ENCODE results near the gene ATAD2B.

Gene ATAD2B

GRCh38 chr2:23813438-23813837 is 113.5 kb downstream of the ATAD2B start:
- Histone ChIP-seq H3K4ac (ENCODE audit: low read length) (no peak overlapping the region), H3K4me2 (ENCODE audit: insufficient read depth, low read length, poor library complexity, severe bottlenecking) (no peak overlapping the region), H2AFZ (ENCODE audit: low read length) (no peak overlapping the region), H4K8ac (ENCODE audit: low read depth, low read length) (no peak overlapping the region), H3K14ac (ENCODE audit: low read length) (no peak overlapping the region), H2BK12ac (ENCODE audit: low read length) (no peak overlapping the region), H3K27ac (replicated peaks; ENCODE audit: low read length) (no peak overlapping the region), H2AK5ac (ENCODE audit: low read depth, low read length) (no peak overlapping the region), H4K91ac (ENCODE audit: low read depth, low read length, poor library complexity) (no peak overlapping the region), H3K27me3 (ENCODE audit: control insufficient read depth in 3 of 3, insufficient read depth in 3 of 3, low read depth in 1 of 3, low read length in 3 of 3) (no peaks in the 10 kb centered on the region), H2BK5ac (ENCODE audit: low read length) (no peak overlapping the region), H3K23ac (ENCODE audit: low read depth, low read length, poor library complexity) (no peak overlapping the region), H3K4me3 (ENCODE audit: low read length in 2 of 2) (no peak overlapping the region), H3K79me1 (ENCODE audit: low read depth, low read length) (no peaks in the 10 kb centered on the region), H3K9ac (ENCODE audit: low read depth, low read length, poor library complexity) (no peak overlapping the region), H3K4me1 (ENCODE audit: control insufficient read depth in 2 of 2, insufficient read depth in 1 of 2, low read depth in 1 of 2, low read length in 2 of 2) (peaks cover 0 to 2% of the 10 kb centered on the region in 2 donors), H3K36me3 (replicated peaks in 1 of 2; ENCODE audit: control insufficient read depth in 2 of 2, insufficient read depth in 2 of 2, low read length in 2 of 2) (peaks cover 0 to 54% of the 10 kb centered on the region in 2 donors), H3K9me3 (replicated peaks in 1 of 2; ENCODE audit: control insufficient read depth in 2 of 2, insufficient read depth in 1 of 2, low read depth in 1 of 2, low read length in 2 of 2) (no peaks in the 10 kb centered on the region), H2BK15ac (ENCODE audit: low read length) (no peak overlapping the region), H2BK120ac (ENCODE audit: low read depth, low read length) (no peak overlapping the region), H3K18ac (ENCODE audit: low read length) (no peak overlapping the region)
- DNase-seq (ENCODE audit: low spot score), result no peak
- WGBS, 2 donors (ENCODE audit: extremely low coverage in 2 of 2, insufficient read length in 2 of 2, insufficient replicate concordance in 1 of 2), result no CpG with 5 or more reads among the region's 2 CpGs

- H3K9ac ChIP-seq (ENCODE audit: low read depth, low read length, poor library complexity), result no peak overlapping the region
- H3K14ac ChIP-seq (ENCODE audit: low read length), result no peak overlapping the region
- no peaks in the 10 kb centered on the region for H3K79me1 ChIP-seq (ENCODE audit: low read depth, low read length)
- no peak overlapping the region for H2BK5ac ChIP-seq (ENCODE audit: low read length)
- H3K4me2 ChIP-seq (ENCODE audit: insufficient read depth, low read length, poor library complexity, severe bottlenecking), result no peak overlapping the region
- H3K36me3 ChIP-seq (replicated peaks in 1 of 2; ENCODE audit: control insufficient read depth in 2 of 2, insufficient read depth in 2 of 2, low read length in 2 of 2), result peaks cover 0 to 43% of the 10 kb centered on the region in 2 donors
- no peak overlapping the region for H3K18ac ChIP-seq (ENCODE audit: low read length)
- H2BK120ac ChIP-seq (ENCODE audit: low read depth, low read length), result no peak overlapping the region
- no peaks in the 10 kb centered on the region for H3K9me3 ChIP-seq (replicated peaks in 1 of 2; ENCODE audit: control insufficient read depth in 2 of 2, insufficient read depth in 1 of 2, low read depth in 1 of 2, low read length in 2 of 2)
- H3K4me3 ChIP-seq (ENCODE audit: low read length in 2 of 2), result no peak overlapping the region
- H2AK5ac ChIP-seq (ENCODE audit: low read depth, low read length), result no peak overlapping the region
- H4K8ac ChIP-seq (ENCODE audit: low read depth, low read length), result no peak overlapping the region
- H2BK15ac ChIP-seq (ENCODE audit: low read length), result no peak overlapping the region
- peaks cover 0 to 2% of the 10 kb centered on the region in 2 donors for H3K4me1 ChIP-seq (ENCODE audit: control insufficient read depth in 2 of 2, insufficient read depth in 1 of 2, low read depth in 1 of 2, low read length in 2 of 2)
- H2BK12ac ChIP-seq (ENCODE audit: low read length), result no peak overlapping the region
- no peak overlapping the region for H4K91ac ChIP-seq (ENCODE audit: low read depth, low read length, poor library complexity)
- H3K27me3 ChIP-seq (ENCODE audit: control insufficient read depth in 3 of 3, insufficient read depth in 3 of 3, low read depth in 1 of 3, low read length in 3 of 3), result no peaks in the 10 kb centered on the region
- no CpG with 5 or more reads among the region's 1 CpG for WGBS, 2 donors (ENCODE audit: extremely low coverage in 2 of 2, insufficient read length in 2 of 2, insufficient replicate concordance in 1 of 2)
- no peak overlapping the region for H3K27ac ChIP-seq (replicated peaks; ENCODE audit: low read length)
- H2AFZ ChIP-seq (ENCODE audit: low read length), result no peak overlapping the region
- H3K23ac ChIP-seq (ENCODE audit: low read depth, low read length, poor library complexity), result no peak overlapping the region
- DNase-seq (ENCODE audit: low spot score), result no peak
- no peak overlapping the region for H3K4ac ChIP-seq (ENCODE audit: low read length)
These were observed 117.8 kb downstream of the ATAD2B start for GRCh38 chr2:23809150-23809549.

GRCh38 chr2:23806665-23807249 is 120.2 kb downstream of the ATAD2B start:
- Histone ChIP-seq H2AFZ (ENCODE audit: low read length) (no peak overlapping the region), H3K4me1 (ENCODE audit: control insufficient read depth in 2 of 2, insufficient read depth in 1 of 2, low read depth in 1 of 2, low read length in 2 of 2) (peaks cover 0 to 2% of the 10 kb centered on the region in 2 donors), H3K27me3 (ENCODE audit: control insufficient read depth in 3 of 3, insufficient read depth in 3 of 3, low read depth in 1 of 3, low read length in 3 of 3) (no peaks in the 10 kb centered on the region), H3K36me3 (replicated peaks in 1 of 2; ENCODE audit: control insufficient read depth in 2 of 2, insufficient read depth in 2 of 2, low read length in 2 of 2) (peaks cover 0 to 41% of the 10 kb centered on the region in 2 donors), H2BK15ac (ENCODE audit: low read length) (no peak overlapping the region), H2AK5ac (ENCODE audit: low read depth, low read length) (no peak overlapping the region), H3K9me3 (replicated peaks in 1 of 2; ENCODE audit: control insufficient read depth in 2 of 2, insufficient read depth in 1 of 2, low read depth in 1 of 2, low read length in 2 of 2) (no peaks in the 10 kb centered on the region), H4K8ac (ENCODE audit: low read depth, low read length) (no peak overlapping the region), H3K14ac (ENCODE audit: low read length) (no peak overlapping the region), H3K9ac (ENCODE audit: low read depth, low read length, poor library complexity) (no peak overlapping the region), H3K4me2 (ENCODE audit: insufficient read depth, low read length, poor library complexity, severe bottlenecking) (no peak overlapping the region), H2BK120ac (ENCODE audit: low read depth, low read length) (no peak overlapping the region), H2BK5ac (ENCODE audit: low read length) (no peak overlapping the region), H3K4me3 (ENCODE audit: low read length in 2 of 2) (no peak overlapping the region), H3K79me1 (ENCODE audit: low read depth, low read length) (no peaks in the 10 kb centered on the region), H2BK12ac (ENCODE audit: low read length) (no peak overlapping the region), H4K91ac (ENCODE audit: low read depth, low read length, poor library complexity) (no peak overlapping the region), H3K4ac (ENCODE audit: low read length) (no peak overlapping the region), H3K18ac (ENCODE audit: low read length) (no peak overlapping the region), H3K27ac (replicated peaks; ENCODE audit: low read length) (no peak overlapping the region), H3K23ac (ENCODE audit: low read depth, low read length, poor library complexity) (no peak overlapping the region)
- WGBS, 2 donors (ENCODE audit: extremely low coverage in 2 of 2, insufficient read length in 2 of 2, insufficient replicate concordance in 1 of 2), result no CpG with 5 or more reads among the region's 1 CpG
- DNase-seq (ENCODE audit: low spot score), result no peak

GRCh38 chr2:23806201-23806600 is 120.7 kb downstream of the ATAD2B start:
- Histone ChIP-seq H3K27ac (replicated peaks; ENCODE audit: low read length) (no peak overlapping the region), H2BK5ac (ENCODE audit: low read length) (no peak overlapping the region), H4K91ac (ENCODE audit: low read depth, low read length, poor library complexity) (no peak overlapping the region), H3K4me3 (ENCODE audit: low read length in 2 of 2) (no peak overlapping the region), H2AFZ (ENCODE audit: low read length) (no peak overlapping the region), H3K9me3 (replicated peaks in 1 of 2; ENCODE audit: control insufficient read depth in 2 of 2, insufficient read depth in 1 of 2, low read depth in 1 of 2, low read length in 2 of 2) (no peaks in the 10 kb centered on the region), H2BK120ac (ENCODE audit: low read depth, low read length) (no peak overlapping the region), H3K4me2 (ENCODE audit: insufficient read depth, low read length, poor library complexity, severe bottlenecking) (no peak overlapping the region), H4K8ac (ENCODE audit: low read depth, low read length) (no peak overlapping the region), H2BK12ac (ENCODE audit: low read length) (no peak overlapping the region), H3K23ac (ENCODE audit: low read depth, low read length, poor library complexity) (no peak overlapping the region), H3K9ac (ENCODE audit: low read depth, low read length, poor library complexity) (no peak overlapping the region), H2BK15ac (ENCODE audit: low read length) (no peak overlapping the region), H3K36me3 (replicated peaks in 1 of 2; ENCODE audit: control insufficient read depth in 2 of 2, insufficient read depth in 2 of 2, low read length in 2 of 2) (peaks cover 0 to 40% of the 10 kb centered on the region in 2 donors), H3K27me3 (ENCODE audit: control insufficient read depth in 3 of 3, insufficient read depth in 3 of 3, low read depth in 1 of 3, low read length in 3 of 3) (no peaks in the 10 kb centered on the region), H3K4me1 (ENCODE audit: control insufficient read depth in 2 of 2, insufficient read depth in 1 of 2, low read depth in 1 of 2, low read length in 2 of 2) (peaks cover 0 to under 1% of the 10 kb centered on the region in 2 donors), H3K18ac (ENCODE audit: low read length) (no peak overlapping the region), H3K4ac (ENCODE audit: low read length) (no peak overlapping the region), H2AK5ac (ENCODE audit: low read depth, low read length) (no peak overlapping the region), H3K14ac (ENCODE audit: low read length) (no peak overlapping the region), H3K79me1 (ENCODE audit: low read depth, low read length) (no peaks in the 10 kb centered on the region)
- WGBS, 2 donors (ENCODE audit: extremely low coverage in 2 of 2, insufficient read length in 2 of 2, insufficient replicate concordance in 1 of 2), result no CpG with 5 or more reads among the region's 2 CpGs
- no peak for DNase-seq (ENCODE audit: low spot score)

Measured in neuronal stem cell (in vitro differentiated cells).